ACC112 (cell line): ENCODE results near the gene GXYLT1.
A peak's percentile ranks its signal among the peaks of the same experiment; 100 is the strongest.

Experiments
- H2AFZ ChIP-seq: fragments of 200-600 bp; sonication (generic); one replicate; pipeline ENCODE4 v1.6.0; 2017; ENCODE audit warnings: antibody characterized with exemption, low read length; ENCODE audit not compliant: unreplicated experiment
- H3K27ac ChIP-seq: fragments of 200-600 bp; sonication (generic); 2 replicates; pipeline ENCODE4 v1.5.1; 2014; ENCODE audit warnings: low read depth, mild to moderate bottlenecking, antibody characterized with exemption, low read length, moderate library complexity
- H3K27me3 ChIP-seq: fragments of 200-600 bp; sonication (generic); 2 replicates; pipeline ENCODE4 v1.6.1; 2014; ENCODE audit warnings: mild to moderate bottlenecking, antibody characterized with exemption, low read length, moderate library complexity, mixed read lengths; ENCODE audit not compliant: insufficient read depth
- H3K36me3 ChIP-seq: fragments of 200-600 bp; sonication (generic); 2 replicates; pipeline ENCODE4 v1.6.1; 2016; ENCODE audit warnings: mild to moderate bottlenecking, antibody characterized with exemption, low read length, moderate library complexity, mixed read lengths; ENCODE audit not compliant: insufficient read depth
- H3K4me1 ChIP-seq: fragments of 200-600 bp; sonication (generic); one replicate; pipeline ENCODE4 v1.6.1; 2016; ENCODE audit warnings: low read length, mixed read lengths; ENCODE audit not compliant: insufficient read depth, unreplicated experiment, control insufficient read depth
- H3K4me3 ChIP-seq: fragments of 200-600 bp; sonication (generic); 2 replicates; pipeline ENCODE4 v1.5.1; 2014; ENCODE audit warnings: mild to moderate bottlenecking, low read depth, low read length
- H3K79me2 ChIP-seq: fragments of 200-600 bp; sonication (generic); one replicate; pipeline ENCODE4 v1.6.0; 2016; ENCODE audit warnings: low read length; ENCODE audit not compliant: control insufficient read depth, unreplicated experiment, insufficient read depth

GXYLT1 gene

DNA sequence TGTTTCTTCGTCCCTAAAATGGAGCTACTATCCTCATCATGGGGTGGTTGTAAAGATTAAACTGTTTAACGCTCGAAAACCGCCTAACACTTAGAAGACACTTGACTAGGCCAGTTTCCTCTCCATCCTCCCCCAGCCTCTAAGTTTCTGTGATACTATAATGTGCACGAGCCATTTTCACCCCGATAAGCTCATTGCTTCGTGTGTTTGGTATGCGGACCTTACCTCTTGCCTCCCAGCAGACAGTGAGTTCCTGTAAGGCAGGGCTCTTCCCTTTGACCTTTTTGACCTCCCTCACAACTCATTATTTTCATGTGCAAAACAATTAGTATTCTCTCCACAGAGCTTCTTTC is 499 bp upstream of the GXYLT1 start:
- Histone ChIP-seq H3K79me2 (peaks cover 38% of the 10 kb centered on the region), H3K4me3 (peak overlapping the region; percentile 76), H3K36me3 (no peaks in the 10 kb centered on the region), H2AFZ (peak overlapping the region; percentile 99), H3K27me3 (no peaks in the 10 kb centered on the region), H3K27ac (no peak overlapping the region), H3K4me1 (peaks cover 26% of the 10 kb centered on the region)

DNA sequence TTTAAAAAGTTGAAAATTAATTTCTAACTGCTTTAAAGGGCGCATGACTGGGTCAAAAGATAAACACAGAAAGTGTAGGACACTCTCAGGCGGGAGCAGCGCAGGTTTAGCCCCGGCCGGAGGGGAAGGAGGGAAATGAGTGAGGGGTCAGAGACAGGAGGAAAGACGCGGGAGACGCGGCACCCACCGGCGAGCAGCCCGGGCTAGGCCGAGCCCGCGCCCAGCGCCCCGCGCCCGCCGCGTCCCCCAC is 591 bp downstream of the GXYLT1 start:
- Histone ChIP-seq H3K27me3 (no peaks in the 10 kb centered on the region), H2AFZ (peak overlapping the region; percentile 4), H3K4me1 (peaks cover 26% of the 10 kb centered on the region), H3K79me2 (peaks cover 45% of the 10 kb centered on the region), H3K4me3 (peak overlapping the region; percentile 76), H3K27ac (peak overlapping the region; percentile 30; the same call in 1 of the 2 replicates), H3K36me3 (no peaks in the 10 kb centered on the region)

- Histone ChIP-seq H3K27me3 (no peaks in the 10 kb centered on the region), H3K36me3 (no peaks in the 10 kb centered on the region), H3K27ac (no peak overlapping the region), H3K79me2 (peaks cover 45% of the 10 kb centered on the region), H2AFZ (peak overlapping the region; percentile 4), H3K4me3 (peak overlapping the region; percentile 76), H3K4me1 (peaks cover 26% of the 10 kb centered on the region)
Observed at GRCh38 chr12:42143452-42144157, 1.1 kb downstream of the GXYLT1 start.

GRCh38 chr12:42141981-42142606 is 2.6 kb downstream of the GXYLT1 start:
- H3K27ac ChIP-seq: no peak overlapping the region
- H3K36me3 ChIP-seq: no peaks in the 10 kb centered on the region
- H2AFZ ChIP-seq: no peak overlapping the region
- peaks cover 26% of the 10 kb centered on the region for H3K4me1 ChIP-seq
- H3K4me3 ChIP-seq: no peak overlapping the region
- H3K27me3 ChIP-seq: no peaks in the 10 kb centered on the region
- peaks cover 56% of the 10 kb centered on the region for H3K79me2 ChIP-seq

DNA sequence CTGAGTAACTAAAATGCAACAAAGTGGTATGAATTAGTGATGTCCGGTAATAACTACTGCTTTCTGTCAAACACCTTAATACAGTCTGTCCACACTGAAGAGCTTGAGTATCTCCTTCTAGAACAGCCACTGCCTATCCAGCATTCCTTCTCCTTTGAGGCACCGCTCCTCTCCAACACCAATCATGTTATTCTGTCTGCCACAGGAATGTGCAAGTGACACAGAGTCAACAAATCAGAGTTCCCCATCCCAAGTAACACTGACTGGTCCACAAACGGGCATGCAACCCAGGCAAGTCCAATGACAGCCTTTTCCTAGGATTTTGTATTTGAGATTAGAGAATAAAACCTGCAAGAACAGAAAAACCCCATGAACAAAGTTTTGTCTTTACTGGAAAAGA is 3.8 kb downstream of the GXYLT1 start:
- H3K4me3 ChIP-seq: no peak overlapping the region
- no peaks in the 10 kb centered on the region for H3K36me3 ChIP-seq
- H3K27ac ChIP-seq: no peak overlapping the region
- peaks cover 68% of the 10 kb centered on the region for H3K79me2 ChIP-seq
- H3K27me3 ChIP-seq: no peaks in the 10 kb centered on the region
- H2AFZ ChIP-seq: no peak overlapping the region
- peaks cover 31% of the 10 kb centered on the region for H3K4me1 ChIP-seq

GRCh38 chr12:42135259-42135814 is 9.3 kb downstream of the GXYLT1 start:
- H3K27me3 ChIP-seq: no peaks in the 10 kb centered on the region
- no peaks in the 10 kb centered on the region for H3K36me3 ChIP-seq
- peak overlapping the region; percentile 26; the same call in 1 of the 2 replicates for H3K4me3 ChIP-seq
- peak overlapping the region; percentile 57 for H3K27ac ChIP-seq
- H3K79me2 ChIP-seq: peaks cover 63% of the 10 kb centered on the region
- H3K4me1 ChIP-seq: peaks cover 30% of the 10 kb centered on the region
- peak overlapping the region; percentile 2 for H2AFZ ChIP-seq

GRCh38 chr12:42130672-42131402 is 13.8 kb downstream of the GXYLT1 start:
- H3K27ac ChIP-seq: peak overlapping the region; percentile 83
- peak overlapping the region; percentile 60 for H2AFZ ChIP-seq
- no peaks in the 10 kb centered on the region for H3K27me3 ChIP-seq
- H3K36me3 ChIP-seq: no peaks in the 10 kb centered on the region
- peak overlapping the region; percentile 71 for H3K4me3 ChIP-seq
- peaks cover 57% of the 10 kb centered on the region for H3K79me2 ChIP-seq
- peaks cover 30% of the 10 kb centered on the region for H3K4me1 ChIP-seq

- Histone ChIP-seq H3K36me3 (no peaks in the 10 kb centered on the region), H3K27ac (no peak overlapping the region; the same call in 1 of the 2 replicates), H3K4me3 (0 out of 2 replicates have a peak overlapping the region, but pooled peaks have one; percentile 71), H2AFZ (no peak overlapping the region), H3K27me3 (no peaks in the 10 kb centered on the region), H3K4me1 (peaks cover 19% of the 10 kb centered on the region), H3K79me2 (peaks cover 52% of the 10 kb centered on the region)
Observed at GRCh38 chr12:42129595-42130204, 15.0 kb downstream of the GXYLT1 start.

- peaks cover 17% of the 10 kb centered on the region for H3K4me1 ChIP-seq
- no peak overlapping the region for H2AFZ ChIP-seq
- no peak overlapping the region for H3K4me3 ChIP-seq
- H3K27me3 ChIP-seq: no peaks in the 10 kb centered on the region
- peaks cover 44% of the 10 kb centered on the region for H3K79me2 ChIP-seq
- no peak overlapping the region for H3K27ac ChIP-seq
- no peaks in the 10 kb centered on the region for H3K36me3 ChIP-seq
Observed at GRCh38 chr12:42128888-42129287, 15.8 kb downstream of the GXYLT1 start.

DNA sequence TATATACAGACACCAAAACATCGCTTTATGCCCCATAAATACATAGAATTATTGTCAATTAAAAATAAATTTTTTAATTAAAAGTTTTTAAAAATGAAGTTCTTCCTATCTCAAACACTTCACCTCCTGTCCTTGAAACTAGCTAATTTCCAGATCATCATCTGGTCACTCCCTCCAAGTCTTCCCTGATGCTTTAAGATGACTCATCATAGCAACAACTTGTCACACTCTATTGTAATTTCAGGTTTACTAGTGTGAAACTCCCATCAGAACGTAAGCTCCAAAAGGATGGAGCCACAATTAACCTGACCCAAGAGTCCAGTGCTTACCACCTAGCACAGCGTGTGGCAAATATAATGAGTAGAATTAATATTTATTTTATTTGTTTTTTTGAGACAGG is 16.3 kb downstream of the GXYLT1 start:
- Histone ChIP-seq H2AFZ (no peak overlapping the region), H3K79me2 (peaks cover 41% of the 10 kb centered on the region), H3K36me3 (no peaks in the 10 kb centered on the region), H3K27ac (no peak overlapping the region), H3K4me3 (no peak overlapping the region), H3K4me1 (peaks cover 17% of the 10 kb centered on the region), H3K27me3 (no peaks in the 10 kb centered on the region)
